CD14-positive monocyte (primary cell): ENCODE data around the gene UBA1. TPM values are rescaled to one million over a fixed set of nuclear protein-coding genes. Genes with fewer than 3 reads are reported as not detected.

Experiments
- DNase-seq, 3 donors: peaks; one replicate each; pipeline ENCODE4 v3.0.0-alpha.2; 2011 to 2022
- H2AFZ ChIP-seq: 2 replicates; pipeline ENCODE4 v1.6.0; 2012; ENCODE audit warnings: mild to moderate bottlenecking, low read depth, low read length, inconsistent platforms; ENCODE audit not compliant: insufficient read depth, poor library complexity, severe bottlenecking
- H3K27ac ChIP-seq, 2 donors: 1 replicate in 1 of 2; 2 replicates in 1 of 2; pipeline ENCODE4 v1.5.1; 2012 to 2013; ENCODE audit warnings: low read length in 2 of 2, control low read depth in 1 of 2, inconsistent platforms in 1 of 2, low read depth in 1 of 2, mild to moderate bottlenecking in 1 of 2
- H3K27me3 ChIP-seq, 2 donors: one replicate each; pipeline versions ENCODE4 v1.6.0 to v1.6.1; 2011 to 2013; ENCODE audit warnings: low read length in 2 of 2; ENCODE audit not compliant: control insufficient read depth in 2 of 2, insufficient read depth in 2 of 2
- H3K36me3 ChIP-seq, 2 donors: replicated peaks in 1 of 2; 1 replicate in 1 of 2; 2 replicates in 1 of 2; pipeline versions ENCODE4 v1.5.1 to v1.6.1; 2012 to 2013; ENCODE audit warnings: low read length in 2 of 2, control low read depth in 1 of 2, inconsistent platforms in 1 of 2, mild to moderate bottlenecking in 1 of 2; ENCODE audit not compliant: insufficient read depth in 2 of 2, control insufficient read depth in 1 of 2
- H3K4me1 ChIP-seq, 2 donors: 1 replicate in 1 of 2; 2 replicates in 1 of 2; pipeline versions ENCODE4 v1.5.1 to v1.6.1; 2012 to 2013; ENCODE audit warnings: low read length in 2 of 2, control low read depth in 1 of 2, inconsistent platforms in 1 of 2, mild to moderate bottlenecking in 1 of 2, moderate library complexity in 1 of 2; ENCODE audit not compliant: insufficient read depth in 2 of 2, control insufficient read depth in 1 of 2
- H3K4me2 ChIP-seq: replicated peaks from 2 replicates; pipeline ENCODE3; 2012; ENCODE audit warnings: low read length, moderate library complexity, mild to moderate bottlenecking; ENCODE audit not compliant: poor library complexity, severe bottlenecking; ENCODE audit errors: extremely low read depth
- H3K4me3 ChIP-seq, 3 experiments: fragments of 200-600 bp in 1 of 3; sonication (generic) in 1 of 3; replicated peaks in 1 of 3; 1 replicate in 2 of 3; 2 replicates in 1 of 3; pipeline ENCODE4 v1.5.1; 2011 to 2013; ENCODE audit warnings: low read length in 3 of 3, mild to moderate bottlenecking in 3 of 3, control low read depth in 2 of 3, low read depth in 2 of 3, inconsistent platforms in 1 of 3, moderate library complexity in 1 of 3
- H3K79me2 ChIP-seq: 2 replicates; pipeline ENCODE4 v1.6.0; 2012; ENCODE audit warnings: mild to moderate bottlenecking, control low read depth, inconsistent platforms, low read length, moderate library complexity; ENCODE audit not compliant: insufficient read depth
- H3K9ac ChIP-seq: 2 replicates; pipeline ENCODE4 v1.6.0; 2017; ENCODE audit warnings: low read length, mild to moderate bottlenecking; ENCODE audit not compliant: insufficient read depth, poor library complexity, severe bottlenecking
- H3K9me3 ChIP-seq, 2 donors: replicated peaks in 1 of 2; 1 replicate in 1 of 2; 2 replicates in 1 of 2; pipeline versions ENCODE4 v1.5.1 to v1.6.1; 2012 to 2013; ENCODE audit warnings: low read length in 2 of 2, control low read depth in 1 of 2; ENCODE audit not compliant: control insufficient read depth in 1 of 2, insufficient read depth in 1 of 2
- H4K20me1 ChIP-seq: 2 replicates; pipeline ENCODE4 v1.6.0; 2012; ENCODE audit warnings: mild to moderate bottlenecking, low read length, control low read depth, moderate library complexity; ENCODE audit not compliant: insufficient read depth
- H3K27ac Mint-ChIP-seq, 7 donors: one replicate each; pipeline ENCODE4 v1.8.0; 2020; ENCODE audit warnings: mild to moderate bottlenecking in 7 of 7, mixed read lengths in 7 of 7, moderate library complexity in 6 of 7, inconsistent platforms in 2 of 7
- H3K27me3 Mint-ChIP-seq, 3 donors: one replicate each; pipeline ENCODE4 v1.8.0; 2021 to 2022; ENCODE audit warnings: low read depth in 3 of 3, mild to moderate bottlenecking in 3 of 3, mixed read lengths in 3 of 3, moderate library complexity in 3 of 3, inconsistent platforms in 1 of 3
- H3K36me3 Mint-ChIP-seq, 2 donors: one replicate each; pipeline ENCODE4 v1.8.0; 2020; ENCODE audit warnings: mixed read lengths in 2 of 2, inconsistent platforms in 1 of 2, mild to moderate bottlenecking in 1 of 2
- H3K4me1 Mint-ChIP-seq: one replicate; pipeline ENCODE4 v1.8.0; 2020; ENCODE audit warnings: mild to moderate bottlenecking, mixed read lengths
- H3K4me3 Mint-ChIP-seq, 2 donors: one replicate each; pipeline ENCODE4 v1.8.0; 2020; ENCODE audit warnings: mild to moderate bottlenecking in 2 of 2, mixed read lengths in 2 of 2, moderate library complexity in 1 of 2
- H3K9me3 Mint-ChIP-seq, 7 donors: one replicate each; pipeline ENCODE4 v1.8.0; 2020 to 2022; ENCODE audit warnings: mixed read lengths in 7 of 7, mild to moderate bottlenecking in 6 of 7, moderate library complexity in 6 of 7, inconsistent platforms in 2 of 7
- CTCF ChIP-seq: fragments of 200-600 bp; IDR thresholded peaks from one replicate; pipeline ENCODE4 v1.8.0; 2022; ENCODE audit warnings: antibody characterized with exemption, mild to moderate bottlenecking
- WGBS: methylation state at CpG from one replicate; pipeline ENCODE4 v1.1.5; 2013; ENCODE audit warnings: missing lambda C conversion rate; ENCODE audit not compliant: insufficient coverage; 5-methylcytosine and 5-hydroxymethylcytosine counted together
- intact Hi-C, 2 donors: fragments of 100-400 bp; cut with micrococcal nuclease; formaldehyde crosslinking; loops; one replicate each; pipeline versions ENCODE4 v1.15.0 to v1.15.1; 2023
- polyA plus RNA-seq, 3 donors: library from polyadenylated mRNA; depleted of rRNA in 1 of 3; unstranded in 2 of 3; stranded (reverse) in 1 of 3; fragments of 300-500 nt in 2 of 3; fragments of >200 nt in 1 of 3; fragmentation: Illumina TruSeq in 2 of 3; gene quantifications; 1 replicate in 2 of 3; 2 replicates in 1 of 3; pipeline ENCODE4 v1.2.3, GENCODE V29; 2012 to 2021

The UBA1 gene
- polyA plus RNA-seq, 3 donors = 125 to 157 (median 150) TPM

GRCh38 chrX:47224266-47224895 is 30.8 kb downstream of the UBA1 start:
- H3K9ac ChIP-seq = no peak overlapping the region
- no peak overlapping the region for H3K4me3 ChIP-seq
- WGBS = no CpG with 5 or more reads among the region's 17 CpGs
- intact Hi-C loops = no loop called here
- peaks cover 29% of the 10 kb centered on the region for H3K79me2 ChIP-seq
- no peak for TF ChIP-seq CTCF
- H3K4me2 ChIP-seq = no peak overlapping the region
- H4K20me1 ChIP-seq = peaks cover 50% of the 10 kb centered on the region
- H2AFZ ChIP-seq = no peak overlapping the region
- H3K36me3 Mint-ChIP-seq = peaks cover 51 to 72% of the 10 kb centered on the region in 2 donors
- H3K27me3 Mint-ChIP-seq = peaks cover 0 to 36% (median 0%) of the 10 kb centered on the region in 3 donors
- no peak for DNase-seq
- peaks cover 27% of the 10 kb centered on the region for H3K4me1 Mint-ChIP-seq
- no peak overlapping the region for H3K27ac ChIP-seq
- H3K27ac Mint-ChIP-seq = peak overlapping the region in 1 of 7 donors; percentile 22
- H3K36me3 ChIP-seq = peaks cover 46 to 68% of the 10 kb centered on the region in 2 donors
- H3K27me3 ChIP-seq = no peaks in the 10 kb centered on the region
- no peak overlapping the region for H3K4me3 Mint-ChIP-seq
- H3K4me1 ChIP-seq = peaks cover 17 to 20% of the 10 kb centered on the region in 2 donors
- no peaks in the 10 kb centered on the region for H3K9me3 ChIP-seq
- peaks cover 0 to 10% (median 0%) of the 10 kb centered on the region in 7 donors for H3K9me3 Mint-ChIP-seq

- no peak for TF ChIP-seq CTCF
- H3K27ac Mint-ChIP-seq = peak overlapping the region in 2 of 7 donors; percentile 4 to 66
- peaks cover 46 to 68% of the 10 kb centered on the region in 2 donors for H3K36me3 ChIP-seq
- DNase-seq = no peak
- H3K9me3 Mint-ChIP-seq = peaks cover 0 to 10% (median 0%) of the 10 kb centered on the region in 7 donors
- no peak overlapping the region for H3K9ac ChIP-seq
- no peak overlapping the region for H2AFZ ChIP-seq
- H3K4me1 Mint-ChIP-seq = peaks cover 22% of the 10 kb centered on the region
- no peak overlapping the region for H3K4me3 Mint-ChIP-seq
- no CpG with 5 or more reads among the region's 4 CpGs for WGBS
- H4K20me1 ChIP-seq = peaks cover 45% of the 10 kb centered on the region
- peaks cover 53 to 76% of the 10 kb centered on the region in 2 donors for H3K36me3 Mint-ChIP-seq
- H3K4me1 ChIP-seq = peaks cover 12 to 14% of the 10 kb centered on the region in 2 donors
- peaks cover 0 to 37% (median 0%) of the 10 kb centered on the region in 3 donors for H3K27me3 Mint-ChIP-seq
- no peaks in the 10 kb centered on the region for H3K9me3 ChIP-seq
- no peak overlapping the region for H3K4me3 ChIP-seq
- no peak overlapping the region for H3K27ac ChIP-seq
- H3K4me2 ChIP-seq = no peak overlapping the region
- H3K27me3 ChIP-seq = no peaks in the 10 kb centered on the region
- intact Hi-C loops = no loop called here
- H3K79me2 ChIP-seq = peaks cover 24% of the 10 kb centered on the region
These were observed 31.3 kb downstream of the UBA1 start for GRCh38 chrX:47224896-47225290.
